Progenitor cell of endocrine pancreas (in vitro differentiated cells): ENCODE results near the gene ARHGEF11. TPM values are rescaled to one million over a fixed set of nuclear protein-coding genes. Genes with fewer than 3 reads are reported as not detected.
A peak's percentile ranks its signal among the peaks of the same experiment; 100 is the strongest.

Experiments
- DNase-seq: peaks from one replicate; pipeline ENCODE4 v3.0.0; 2021; ENCODE audit warnings: low spot score; ENCODE audit not compliant: unreplicated experiment
- H3K27ac Mint-ChIP-seq: 2 replicates; pipeline ENCODE4 v1.8.0; 2021; ENCODE audit warnings: mild to moderate bottlenecking, moderate library complexity, mixed read lengths
- H3K27me3 Mint-ChIP-seq: 2 replicates; pipeline ENCODE4 v1.8.0; 2021; ENCODE audit warnings: mixed read lengths
- H3K36me3 Mint-ChIP-seq: 2 replicates; pipeline ENCODE4 v1.8.0; 2022; ENCODE audit warnings: mixed read lengths; ENCODE audit not compliant: insufficient read depth
- H3K4me1 Mint-ChIP-seq: 2 replicates; pipeline ENCODE4 v1.8.0; 2021; ENCODE audit warnings: low read depth, mixed read lengths
- H3K4me3 Mint-ChIP-seq: 2 replicates; pipeline ENCODE4 v1.8.0; 2021; ENCODE audit warnings: low read depth, mild to moderate bottlenecking, moderate library complexity, mixed read lengths
- H3K9me3 Mint-ChIP-seq: 2 replicates; pipeline ENCODE4 v1.8.0; 2021; ENCODE audit warnings: low read depth, mixed read lengths
- CTCF ChIP-seq: fragments of 200-600 bp; sonication (generic); IDR thresholded peaks from one replicate; pipeline ENCODE4 v1.5.0; 2021; ENCODE audit warnings: antibody characterized with exemption, mild to moderate bottlenecking; ENCODE audit not compliant: unreplicated experiment
- total RNA-seq: library from RNA; stranded (reverse); gene quantifications from 2 replicates; pipeline ENCODE4 v1.2.1, GENCODE V29; 2021

ARHGEF11 gene
- total RNA-seq, 1 donor from 2014 or later = 56.7 TPM

GRCh38 chr1:156993426-156994147, 52.0 kb downstream of the ARHGEF11 start:
- Mint-ChIP-seq H3K4me1 (peaks cover 22% of the 10 kb centered on the region), H3K36me3 (peaks cover 3% of the 10 kb centered on the region), H3K27ac (no peak overlapping the region), H3K9me3 (no peaks in the 10 kb centered on the region), H3K27me3 (no peaks in the 10 kb centered on the region), H3K4me3 (no peak overlapping the region)
- no peak for TF ChIP-seq CTCF
- no peak for DNase-seq

- no peak for TF ChIP-seq CTCF
- H3K27ac Mint-ChIP-seq = no peak overlapping the region
These were observed 53.3 kb downstream of the ARHGEF11 start for GRCh38 chr1:156992215-156992614.

GRCh38 chr1:156987715-156988114, 57.8 kb downstream of the ARHGEF11 start:
- no peak overlapping the region for H3K4me3 Mint-ChIP-seq
- peak overlapping the region; percentile 80 for H3K27ac Mint-ChIP-seq
- TF ChIP-seq CTCF = no peak
- peaks cover 6% of the 10 kb centered on the region for H3K36me3 Mint-ChIP-seq
- H3K27me3 Mint-ChIP-seq = no peaks in the 10 kb centered on the region
- no peak for DNase-seq
- H3K4me1 Mint-ChIP-seq = no peaks in the 10 kb centered on the region
- H3K9me3 Mint-ChIP-seq = no peaks in the 10 kb centered on the region

More at GRCh38 chr1:156992215-156992614, 53.3 kb downstream of the ARHGEF11 start:
- DNase-seq = no peak
- no peak overlapping the region for H3K4me3 Mint-ChIP-seq
- peaks cover 20% of the 10 kb centered on the region for H3K4me1 Mint-ChIP-seq
- H3K27me3 Mint-ChIP-seq = no peaks in the 10 kb centered on the region
- H3K36me3 Mint-ChIP-seq = peaks cover 3% of the 10 kb centered on the region
- no peaks in the 10 kb centered on the region for H3K9me3 Mint-ChIP-seq

GRCh38 chr1:156980551-156980950, 65.0 kb downstream of the ARHGEF11 start:
- peak overlapping the region; percentile 53 for H3K27ac Mint-ChIP-seq
- H3K36me3 Mint-ChIP-seq = peaks cover 34% of the 10 kb centered on the region
- no peaks in the 10 kb centered on the region for H3K4me1 Mint-ChIP-seq
- H3K4me3 Mint-ChIP-seq = no peak overlapping the region
- H3K9me3 Mint-ChIP-seq = no peaks in the 10 kb centered on the region
- DNase-seq = no peak
- H3K27me3 Mint-ChIP-seq = no peaks in the 10 kb centered on the region
- no peak for TF ChIP-seq CTCF

GRCh38 chr1:156975084-156975483, 70.5 kb downstream of the ARHGEF11 start:
- no peak for DNase-seq
- no peak for TF ChIP-seq CTCF
- no peak overlapping the region for H3K27ac Mint-ChIP-seq
- H3K4me1 Mint-ChIP-seq = peaks cover 2% of the 10 kb centered on the region
- no peaks in the 10 kb centered on the region for H3K9me3 Mint-ChIP-seq
- no peak overlapping the region for H3K4me3 Mint-ChIP-seq
- H3K27me3 Mint-ChIP-seq = no peaks in the 10 kb centered on the region
- peaks cover 47% of the 10 kb centered on the region for H3K36me3 Mint-ChIP-seq
